GM23338 (cell line): Measurements from ENCODE around the gene DLX4. TPM values are rescaled to one million over a fixed set of nuclear protein-coding genes. Genes with fewer than 3 reads are reported as not detected.

Experiments
- ATAC-seq: fragments of 200-7000 bp; cut with Tn5 transposase; 3 replicates; pipeline ENCODE4 v1.9.1; 2020
- DNase-seq: peaks from one replicate; pipeline ENCODE4 v3.0.0-alpha.2; 2015; ENCODE audit warnings: low spot score
- H2AFZ ChIP-seq: fragments of 200-600 bp; sonication (generic); 2 replicates; pipeline ENCODE4 v1.8.0; 2016; ENCODE audit warnings: antibody characterized with exemption, mild to moderate bottlenecking, moderate library complexity
- H3F3A ChIP-seq: fragments of 200-600 bp; sonication (generic); replicated peaks from 2 replicates; pipeline ENCODE4 v1.8.0; 2017; ENCODE audit warnings: antibody characterized with exemption, mixed run types, low read depth
- H3K27ac ChIP-seq: fragments of 200-600 bp; sonication (generic); 2 replicates; pipeline ENCODE4 v1.6.1; 2016; ENCODE audit warnings: low read depth
- H3K27me3 ChIP-seq: fragments of 200-600 bp; sonication (generic); 2 replicates; pipeline ENCODE4 v1.8.0; 2016; ENCODE audit warnings: mild to moderate bottlenecking, mixed run types, moderate library complexity; ENCODE audit not compliant: insufficient read depth
- H3K36me3 ChIP-seq: fragments of 200-600 bp; sonication (generic); 2 replicates; pipeline ENCODE4 v1.8.0; 2016; ENCODE audit warnings: mild to moderate bottlenecking; ENCODE audit not compliant: insufficient read depth
- H3K4me1 ChIP-seq: fragments of 200-600 bp; sonication (generic); 2 replicates; pipeline ENCODE4 v1.8.0; 2016; ENCODE audit warnings: mild to moderate bottlenecking, moderate library complexity; ENCODE audit not compliant: insufficient read depth
- H3K4me2 ChIP-seq: fragments of 200-600 bp; sonication (generic); 2 replicates; pipeline ENCODE4 v1.7.1; 2017; ENCODE audit warnings: mixed run types
- H3K4me3 ChIP-seq: fragments of 200-600 bp; sonication (generic); 2 replicates; pipeline ENCODE4 v1.6.1; 2016; ENCODE audit warnings: mixed run types
- H3K79me2 ChIP-seq: fragments of 200-600 bp; sonication (generic); replicated peaks from 2 replicates; pipeline ENCODE4 v1.8.0; 2017; ENCODE audit warnings: mild to moderate bottlenecking; ENCODE audit not compliant: insufficient read depth
- H3K9me2 ChIP-seq: fragments of 200-600 bp; sonication (generic); 2 replicates; pipeline ENCODE4 v1.8.0; 2017; ENCODE audit not compliant: insufficient read depth
- H4K20me1 ChIP-seq: fragments of 200-600 bp; sonication (generic); replicated peaks from 2 replicates; pipeline ENCODE4 v1.8.0; 2017; ENCODE audit warnings: mild to moderate bottlenecking; ENCODE audit not compliant: insufficient read depth
- H3K27ac Mint-ChIP-seq: 2 replicates; pipeline ENCODE4 v1.8.0; 2020; ENCODE audit warnings: inconsistent platforms, mild to moderate bottlenecking, moderate library complexity, mixed read lengths
- H3K27me3 Mint-ChIP-seq: 3 replicates; pipeline ENCODE4 v1.8.0; 2022; ENCODE audit warnings: low read depth, mild to moderate bottlenecking, moderate library complexity, mixed read lengths, inconsistent platforms; ENCODE audit not compliant: insufficient read depth, poor library complexity
- H3K36me3 Mint-ChIP-seq: 3 replicates; pipeline ENCODE4 v1.8.0; 2021; ENCODE audit warnings: low read depth, mild to moderate bottlenecking, inconsistent platforms, moderate library complexity, mixed read lengths
- H3K4me1 Mint-ChIP-seq: 3 replicates; pipeline ENCODE4 v1.8.0; 2020; ENCODE audit warnings: mild to moderate bottlenecking, inconsistent platforms, mixed read lengths
- H3K4me3 Mint-ChIP-seq: 3 replicates; pipeline ENCODE4 v1.8.0; 2021; ENCODE audit warnings: moderate library complexity, mild to moderate bottlenecking, inconsistent platforms, mixed read lengths
- H3K9me3 Mint-ChIP-seq: 3 replicates; pipeline ENCODE4 v1.8.0; 2020; ENCODE audit warnings: moderate library complexity, mild to moderate bottlenecking, inconsistent platforms, mixed read lengths
- CREB1 ChIP-seq: fragments of 250-450 bp; sonication (Bioruptor Pico); IDR thresholded peaks from 2 replicates; pipeline ENCODE4 v1.5.0; 2020; ENCODE audit warnings: low read depth, mild to moderate bottlenecking, moderate library complexity
- EZH2 ChIP-seq: fragments of 200-600 bp; sonication (generic); IDR thresholded peaks from one replicate; pipeline ENCODE4 v1.8.0; 2017; ENCODE audit warnings: antibody characterized with exemption, mild to moderate bottlenecking, low read depth; ENCODE audit not compliant: unreplicated experiment
- JUNB ChIP-seq: IDR thresholded peaks from one replicate; pipeline ENCODE4 v1.6.1; 2016; ENCODE audit warnings: antibody characterized with exemption; ENCODE audit not compliant: unreplicated experiment
- POLR2AphosphoS5 ChIP-seq: IDR thresholded peaks from 2 replicates; pipeline ENCODE4 v1.6.1; 2016; ENCODE audit warnings: antibody characterized with exemption, low read depth
- STAT1 ChIP-seq: IDR thresholded peaks from one replicate; pipeline ENCODE4 v1.6.1; 2016; ENCODE audit warnings: antibody characterized with exemption; ENCODE audit not compliant: unreplicated experiment
- ZNF114 ChIP-seq: fragments of 250-450 bp; sonication (Bioruptor Pico); IDR thresholded peaks from 2 replicates; pipeline ENCODE4 v1.5.0; 2020; ENCODE audit warnings: mild to moderate bottlenecking, moderate library complexity
- polyA plus RNA-seq: library from polyadenylated mRNA; unstranded; fragments of >200 nt; fragmentation: Nextera tagmentation; extraction: Ambion mirVana; gene quantifications from 2 replicates; pipeline ENCODE4 v1.2.1, GENCODE V29; 2016
- total RNA-seq: library from RNA; depleted of rRNA; stranded (reverse); fragments of >200 nt; shearing (Covaris generic); gene quantifications from 2 replicates; pipeline ENCODE4 v1.2.3, GENCODE V29; 2014
- TF ChIP-seq, protein P1 (sequence below): IDR thresholded peaks from one replicate; pipeline ENCODE4 v1.6.1; 2018; ENCODE audit warnings: antibody characterized with exemption; ENCODE audit not compliant: unreplicated experiment
- TF ChIP-seq, protein P2 (sequence below): IDR thresholded peaks from 2 replicates; pipeline ENCODE4 v1.6.1; 2016; ENCODE audit warnings: antibody characterized with exemption

Gene DLX4
- total and polyA plus RNA-seq, 2 experiments from 2014 or later, result 0.10 to 0.79 TPM

DNA sequence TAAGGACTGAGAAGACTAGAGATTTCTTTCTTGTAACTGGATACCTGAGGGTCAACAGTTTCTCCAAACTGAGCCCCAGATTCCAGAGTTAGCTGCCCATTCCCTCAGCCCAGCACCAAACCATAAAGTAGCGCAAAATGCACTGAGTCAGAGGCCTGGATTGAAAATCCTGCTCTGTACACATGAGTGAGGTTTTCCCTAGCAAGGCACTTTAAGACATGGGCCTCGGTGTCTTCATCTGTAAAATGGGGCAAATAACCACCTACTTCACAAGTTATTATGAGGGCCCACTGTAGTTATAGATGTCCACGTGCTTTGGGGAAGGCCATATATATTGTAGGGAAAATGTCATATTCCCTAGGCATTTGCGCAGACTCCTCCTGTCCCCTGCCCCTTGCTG, 10.3 kb upstream of the DLX4 start:
- Mint-ChIP-seq H3K27ac (no peak overlapping the region), H3K9me3 (no peaks in the 10 kb centered on the region), H3K4me3 (no peak overlapping the region), H3K36me3 (no peaks in the 10 kb centered on the region), H3K27me3 (peaks cover 45% of the 10 kb centered on the region), H3K4me1 (peaks cover 23% of the 10 kb centered on the region)
- no peaks in the 10 kb centered on the region for H3K79me2 ChIP-seq
- no peaks in the 10 kb centered on the region for H3K9me2 ChIP-seq
- TF ChIP-seq STAT1 (no peak), JUNB (no peak), POLR2AphosphoS5 (no peak), CREB1 (CRISPR knock-in tag) (no peak), EZH2 (no peak)
- TF ChIP-seq, protein P1, sequence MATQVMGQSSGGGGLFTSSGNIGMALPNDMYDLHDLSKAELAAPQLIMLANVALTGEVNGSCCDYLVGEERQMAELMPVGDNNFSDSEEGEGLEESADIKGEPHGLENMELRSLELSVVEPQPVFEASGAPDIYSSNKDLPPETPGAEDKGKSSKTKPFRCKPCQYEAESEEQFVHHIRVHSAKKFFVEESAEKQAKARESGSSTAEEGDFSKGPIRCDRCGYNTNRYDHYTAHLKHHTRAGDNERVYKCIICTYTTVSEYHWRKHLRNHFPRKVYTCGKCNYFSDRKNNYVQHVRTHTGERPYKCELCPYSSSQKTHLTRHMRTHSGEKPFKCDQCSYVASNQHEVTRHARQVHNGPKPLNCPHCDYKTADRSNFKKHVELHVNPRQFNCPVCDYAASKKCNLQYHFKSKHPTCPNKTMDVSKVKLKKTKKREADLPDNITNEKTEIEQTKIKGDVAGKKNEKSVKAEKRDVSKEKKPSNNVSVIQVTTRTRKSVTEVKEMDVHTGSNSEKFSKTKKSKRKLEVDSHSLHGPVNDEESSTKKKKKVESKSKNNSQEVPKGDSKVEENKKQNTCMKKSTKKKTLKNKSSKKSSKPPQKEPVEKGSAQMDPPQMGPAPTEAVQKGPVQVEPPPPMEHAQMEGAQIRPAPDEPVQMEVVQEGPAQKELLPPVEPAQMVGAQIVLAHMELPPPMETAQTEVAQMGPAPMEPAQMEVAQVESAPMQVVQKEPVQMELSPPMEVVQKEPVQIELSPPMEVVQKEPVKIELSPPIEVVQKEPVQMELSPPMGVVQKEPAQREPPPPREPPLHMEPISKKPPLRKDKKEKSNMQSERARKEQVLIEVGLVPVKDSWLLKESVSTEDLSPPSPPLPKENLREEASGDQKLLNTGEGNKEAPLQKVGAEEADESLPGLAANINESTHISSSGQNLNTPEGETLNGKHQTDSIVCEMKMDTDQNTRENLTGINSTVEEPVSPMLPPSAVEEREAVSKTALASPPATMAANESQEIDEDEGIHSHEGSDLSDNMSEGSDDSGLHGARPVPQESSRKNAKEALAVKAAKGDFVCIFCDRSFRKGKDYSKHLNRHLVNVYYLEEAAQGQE, result no peak
- ATAC-seq, result no peak
- H3K4me3 ChIP-seq, result no peak overlapping the region
- peaks cover 35% of the 10 kb centered on the region for H3K27me3 ChIP-seq
- no peaks in the 10 kb centered on the region for H3F3A ChIP-seq
- no peak overlapping the region for H2AFZ ChIP-seq
- no peak overlapping the region for H3K27ac ChIP-seq
- H4K20me1 ChIP-seq, result peaks cover 6% of the 10 kb centered on the region; the same call in 1 of the 2 replicates
- no peaks in the 10 kb centered on the region for H3K36me3 ChIP-seq
- H3K4me1 ChIP-seq, result peaks cover 13% of the 10 kb centered on the region
- DNase-seq, result no peak
- H3K4me2 ChIP-seq, result no peak overlapping the region

DNA sequence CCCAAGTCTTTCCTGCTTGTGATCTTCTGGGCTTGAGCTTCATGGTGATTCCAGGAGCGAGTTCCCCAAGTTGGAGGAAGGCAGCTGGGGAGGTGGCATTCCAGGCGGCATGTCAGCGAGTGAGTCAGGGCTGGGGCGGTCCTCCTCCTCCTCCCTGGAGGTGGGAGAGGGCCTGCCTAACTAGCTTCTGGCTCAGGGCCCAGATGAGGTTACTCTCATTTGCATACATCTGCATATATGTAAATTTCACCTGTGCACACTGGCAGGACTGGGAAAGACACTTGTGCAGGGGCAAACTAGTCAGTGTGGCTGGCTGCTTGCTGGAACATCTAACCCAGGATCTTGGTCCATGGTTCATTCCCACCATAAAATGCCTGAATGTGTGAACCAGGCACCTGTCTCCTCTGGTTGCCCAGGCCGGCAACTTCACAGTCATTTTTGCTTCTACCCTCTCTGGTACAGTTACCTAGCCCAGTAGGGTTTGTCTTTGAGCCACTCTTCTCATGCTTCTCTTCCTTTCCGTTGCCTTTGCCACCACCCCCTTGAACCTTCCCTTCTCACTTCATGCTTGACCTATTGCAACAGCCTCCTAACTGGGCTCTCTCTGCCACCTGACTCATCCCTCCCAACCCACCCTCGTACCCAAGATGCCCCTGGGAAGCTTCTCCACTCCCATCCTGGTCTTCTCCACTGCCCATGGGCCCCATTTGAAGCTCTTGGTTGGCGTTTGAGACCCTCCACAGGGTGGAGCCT, 9.6 kb upstream of the DLX4 start:
- H3K27ac Mint-ChIP-seq, result no peak overlapping the region
- H3K27ac ChIP-seq, result no peak overlapping the region
- H3K4me1 ChIP-seq, result peaks cover 19% of the 10 kb centered on the region
- peaks cover 22% of the 10 kb centered on the region for H3K4me1 Mint-ChIP-seq
- H3K36me3 Mint-ChIP-seq, result no peaks in the 10 kb centered on the region
- peak; percentile 15 for ATAC-seq
- H3F3A ChIP-seq, result peaks cover 2% of the 10 kb centered on the region; the same call in 1 of the 2 replicates
- H3K36me3 ChIP-seq, result no peaks in the 10 kb centered on the region
- no peaks in the 10 kb centered on the region; the same call in 2 of the 3 replicates for H3K9me3 Mint-ChIP-seq
- H2AFZ ChIP-seq, result no peak overlapping the region
- H3K27me3 ChIP-seq, result peaks cover 42% of the 10 kb centered on the region
- no peaks in the 10 kb centered on the region for H3K9me2 ChIP-seq
- no peaks in the 10 kb centered on the region for H3K79me2 ChIP-seq
- peak; percentile 36 for DNase-seq
- TF ChIP-seq ZNF114 (CRISPR knock-in tag) (no peak), CREB1 (CRISPR knock-in tag) (no peak), POLR2AphosphoS5 (no peak)
- TF ChIP-seq, protein P2, sequence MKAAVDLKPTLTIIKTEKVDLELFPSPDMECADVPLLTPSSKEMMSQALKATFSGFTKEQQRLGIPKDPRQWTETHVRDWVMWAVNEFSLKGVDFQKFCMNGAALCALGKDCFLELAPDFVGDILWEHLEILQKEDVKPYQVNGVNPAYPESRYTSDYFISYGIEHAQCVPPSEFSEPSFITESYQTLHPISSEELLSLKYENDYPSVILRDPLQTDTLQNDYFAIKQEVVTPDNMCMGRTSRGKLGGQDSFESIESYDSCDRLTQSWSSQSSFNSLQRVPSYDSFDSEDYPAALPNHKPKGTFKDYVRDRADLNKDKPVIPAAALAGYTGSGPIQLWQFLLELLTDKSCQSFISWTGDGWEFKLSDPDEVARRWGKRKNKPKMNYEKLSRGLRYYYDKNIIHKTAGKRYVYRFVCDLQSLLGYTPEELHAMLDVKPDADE, result no peak
- peaks cover 6% of the 10 kb centered on the region; the same call in 1 of the 2 replicates for H4K20me1 ChIP-seq
- no peak overlapping the region for H3K4me3 ChIP-seq
- no peak overlapping the region for H3K4me3 Mint-ChIP-seq
- H3K4me2 ChIP-seq, result no peak overlapping the region
- H3K27me3 Mint-ChIP-seq, result peaks cover 51% of the 10 kb centered on the region
